A549 (cell line): ENCODE data around the gene SNAP29. TPM values are rescaled to one million over a fixed set of nuclear protein-coding genes. Genes with fewer than 3 reads are reported as not detected.

Experiments used
- ATAC-seq, 2 experiments: fragments of 200-7000 bp in 1 of 2; fragments of >200 bp in 1 of 2; cut with Nextera tagmentation in 1 of 2; cut with Tn5 transposase in 1 of 2; 3 replicates each; pipeline versions ENCODE4 v1.8.0 to v1.9.1; 2018 to 2020; ENCODE audit warnings: mild to moderate bottlenecking in 1 of 2, moderate library complexity in 1 of 2
- CTCF ChIA-PET: fragments of 300-600 bp; sonication (Branson Sonifier 250); formaldehyde crosslinking; extraction: SDS; loops from one replicate; lab custom pipeline; 2021; ENCODE audit warnings: antibody characterized with exemption, inconsistent platforms; lab: Yijun Ruan, JAX
- POLR2A ChIA-PET: fragments of 350-600 bp; formaldehyde crosslinking; extraction: SDS; loops from one replicate; lab custom pipeline; 2021; ENCODE audit warnings: antibody characterized with exemption, inconsistent platforms; lab: Yijun Ruan, JAX
- DNase-seq, 2 experiments: peaks; one replicate each; pipeline versions ENCODE4 v3.0.0 to v3.0.0-alpha.2; 2011 to 2016; ENCODE audit warnings: low read depth in 1 of 2, low spot score in 1 of 2
- FAIRE-seq: peaks from 2 replicates; lab custom pipeline; 2011; peaks lifted over from hg19 to GRCh38; lab: Jason Lieb, UNC
- H3K27ac ChIP-seq, 2 experiments: fragments of >200 bp; sonication (Bioruptor Twin); formaldehyde crosslinking; 3 replicates each; pipeline ENCODE4 v1.5.1; 2016 to 2017
- H3K4me1 ChIP-seq: fragments of >200 bp; sonication (Bioruptor Twin); formaldehyde crosslinking; 3 replicates; pipeline ENCODE4 v1.6.1; 2016
- H3K4me2 ChIP-seq: fragments of >200 bp; sonication (Bioruptor Twin); formaldehyde crosslinking; 3 replicates; pipeline ENCODE4 v1.6.1; 2016
- H3K4me3 ChIP-seq: fragments of >200 bp; sonication (Bioruptor Twin); formaldehyde crosslinking; 3 replicates; pipeline ENCODE4 v1.5.1; 2016
- H3K9me3 ChIP-seq: fragments of >200 bp; sonication (Bioruptor Twin); formaldehyde crosslinking; 3 replicates; pipeline ENCODE4 v1.6.1; 2016
- BHLHE40 ChIP-seq: IDR thresholded peaks from 2 replicates; pipeline ENCODE4 v1.6.1; 2012; ENCODE audit warnings: low read depth, low read length, inconsistent platforms
- ELK1 ChIP-seq: fragments of 150-350 bp; IDR thresholded peaks from 2 replicates; pipeline ENCODE4 v1.6.1; 2014; ENCODE audit warnings: low read depth, mild to moderate bottlenecking, low read length
- EP300 ChIP-seq, 2 experiments: fragments of >200 bp; sonication (Bioruptor Twin); formaldehyde crosslinking; IDR thresholded peaks; 2 replicates in 1 of 2; 3 replicates in 1 of 2; pipeline ENCODE4 v1.6.1; 2016 to 2017
- ESRRA ChIP-seq: fragments of 150-350 bp; IDR thresholded peaks from 2 replicates; pipeline ENCODE4 v1.6.1; 2014; ENCODE audit warnings: mild to moderate bottlenecking, low read length, borderline replicate concordance
- FOSB ChIP-seq: fragments of 250-450 bp; sonication (Bioruptor Pico); IDR thresholded peaks from 2 replicates; pipeline ENCODE4 v1.5.0; 2020; ENCODE audit warnings: mild to moderate bottlenecking, moderate library complexity
- FOXS1 ChIP-seq: fragments of 250-450 bp; sonication (Bioruptor Pico); IDR thresholded peaks from 2 replicates; pipeline ENCODE4 v1.5.0; 2020; ENCODE audit warnings: mild to moderate bottlenecking, moderate library complexity
- GATA3 ChIP-seq: IDR thresholded peaks from 2 replicates; pipeline ENCODE4 v1.6.1; 2012; ENCODE audit warnings: borderline replicate concordance
- HES2 ChIP-seq: fragments of >200 bp; sonication (Bioruptor Twin); formaldehyde crosslinking; IDR thresholded peaks from 2 replicates; pipeline ENCODE4 v1.6.1; 2016
- HOXA7 ChIP-seq: fragments of 250-450 bp; sonication (Bioruptor Pico); IDR thresholded peaks from 2 replicates; pipeline ENCODE4 v1.5.0; 2020; ENCODE audit warnings: mild to moderate bottlenecking, moderate library complexity
- HOXB13 ChIP-seq: fragments of 250-450 bp; sonication (Bioruptor Pico); IDR thresholded peaks from 2 replicates; pipeline ENCODE4 v1.5.0; 2020; ENCODE audit warnings: low read depth, mild to moderate bottlenecking, moderate library complexity
- HOXB5 ChIP-seq: fragments of 250-450 bp; sonication (Bioruptor Pico); IDR thresholded peaks from 2 replicates; pipeline ENCODE4 v1.5.0; 2020; ENCODE audit warnings: mild to moderate bottlenecking, moderate library complexity
- KDM1A ChIP-seq: fragments of 200-600 bp; sonication (generic); IDR thresholded peaks from 2 replicates; pipeline ENCODE4 v1.6.1; 2016; ENCODE audit warnings: low read depth, mild to moderate bottlenecking
- MAFK ChIP-seq: fragments of 450-650 bp; IDR thresholded peaks from 2 replicates; pipeline ENCODE4 v1.6.1; 2014; ENCODE audit not compliant: partially characterized antibody
- MAX ChIP-seq: IDR thresholded peaks from 2 replicates; pipeline ENCODE4 v1.6.1; 2012
- MAZ ChIP-seq: fragments of 150-350 bp; IDR thresholded peaks from 2 replicates; pipeline ENCODE4 v1.6.1; 2014; ENCODE audit warnings: antibody characterized with exemption, low read depth, low read length, borderline replicate concordance
- NFE2L2 ChIP-seq: fragments of 150-350 bp; conservative IDR thresholded peaks from 2 replicates; pipeline ENCODE4 v1.6.1; 2014; ENCODE audit warnings: low read length
- NPAS2 ChIP-seq: fragments of 250-450 bp; sonication (Bioruptor Pico); IDR thresholded peaks from 2 replicates; pipeline ENCODE4 v1.8.0; 2022; ENCODE audit warnings: mild to moderate bottlenecking, moderate library complexity, borderline replicate concordance
- RFX5 ChIP-seq: fragments of 450-650 bp; IDR thresholded peaks from 2 replicates; pipeline ENCODE4 v1.7.1; 2014; ENCODE audit warnings: antibody characterized with exemption, mild to moderate bottlenecking, moderate library complexity
- SMC3 ChIP-seq: fragments of >200 bp; sonication (Bioruptor Twin); formaldehyde crosslinking; IDR thresholded peaks from 3 replicates; pipeline ENCODE4 v1.6.1; 2018; ENCODE audit warnings: inconsistent platforms
- TP53 ChIP-seq: fragments of 250-450 bp; sonication (Bioruptor Pico); IDR thresholded peaks from 2 replicates; pipeline ENCODE4 v1.5.0; 2021; ENCODE audit warnings: mild to moderate bottlenecking, moderate library complexity
- ZFP36 ChIP-seq: fragments of 450-650 bp; IDR thresholded peaks from 2 replicates; pipeline ENCODE4 v1.6.1; 2014; ENCODE audit warnings: borderline replicate concordance; ENCODE audit not compliant: partially characterized antibody
- WGBS: methylation state at CpG from one replicate; pipeline ENCODE4 v1.1.6; 2017; ENCODE audit errors: missing lambda C conversion rate; 5-methylcytosine and 5-hydroxymethylcytosine counted together
- polyA plus RNA-seq, 4 experiments: library from polyadenylated mRNA; depleted of rRNA in 3 of 4; stranded (reverse); fragments of >200 nt; fragmentation: RNase III in 1 of 4; extraction: RNeasy Plus Mini Kit Qiagen cat#74134 plus additional on column Dnase treatment in 1 of 4; gene quantifications; 2 replicates in 3 of 4; 3 replicates in 1 of 4; pipeline ENCODE4 v1.2.3, GENCODE V29; 2011 to 2017

The SNAP29 gene
- polyA plus RNA-seq, 2 of the 4 experiments (the other 2 are of a cell fraction), result 14.2 to 20.1 TPM

GRCh38 chr22:20887375-20887774 lies 28.6 kb downstream of the SNAP29 start:
- H3K4me3 ChIP-seq, result no peak overlapping the region
- 68% methylated on average over 5 of the region's 5 CpGs for WGBS
- ATAC-seq, result no peak
- H3K4me1 ChIP-seq, result peaks cover 6% of the 10 kb centered on the region
- POLR2A ChIA-PET, result no interaction called here
- CTCF ChIA-PET, result interaction anchor here (0.6 kb wide), 1 partner anchor 71 kb away, joined by 3 read pairs; no protein-coding TSS in a partner anchor
- DNase-seq, result peak in 1 of 2 experiments; percentile 6
- no peak for TF ChIP-seq HOXB5 (CRISPR knock-in tag)
- no peak for TF ChIP-seq RFX5
- no peak for TF ChIP-seq ZFP36
- no peak for TF ChIP-seq FOXS1
- no peak for TF ChIP-seq NFE2L2
- no peak for TF ChIP-seq HOXB13 (CRISPR knock-in tag)
- no peak for TF ChIP-seq FOSB
- no peak for TF ChIP-seq HES2
- TF ChIP-seq BHLHE40, result no peak
- TF ChIP-seq TP53 (CRISPR knock-in tag), result no peak
- no peak for TF ChIP-seq EP300 (IDR thresholded peaks at IDR 0.05)
- TF ChIP-seq GATA3, result no peak
- TF ChIP-seq MAFK, result no peak
- no peak for TF ChIP-seq KDM1A
- TF ChIP-seq ESRRA, result no peak
- TF ChIP-seq MAX, result no peak
- no peak for TF ChIP-seq NPAS2 (CRISPR knock-in tag)
- TF ChIP-seq ELK1, result no peak
- TF ChIP-seq, all 56 proteins: peak for 0
- Histone ChIP-seq H3K27ac (no peak overlapping the region), H3K4me2 (no peak overlapping the region), H3K9me3 (no peaks in the 10 kb centered on the region)
- FAIRE-seq, result no peak

- H3K9me3 ChIP-seq, result no peaks in the 10 kb centered on the region
- POLR2A ChIA-PET, result no interaction called here
- 88% methylated on average over 6 of the region's 6 CpGs for WGBS
- DNase-seq (no peak), FAIRE-seq (no peak), ATAC-seq (no peak)
- no peak overlapping the region for H3K27ac ChIP-seq
- H3K4me3 ChIP-seq, result no peak overlapping the region
- TF ChIP-seq HOXA7 (CRISPR knock-in tag) (no peak), SMC3 (no peak), MAFK (peak; percentile 34)
- CTCF ChIA-PET, result interaction anchor here (1.1 to 1.4 kb wide), 2 partner anchors 83 to 99 kb away, joined by 3 read pairs; no protein-coding TSS in a partner anchor
- H3K4me2 ChIP-seq, result no peak overlapping the region
- peaks cover 6% of the 10 kb centered on the region for H3K4me1 ChIP-seq
These were observed 30.4 kb downstream of the SNAP29 start for GRCh38 chr22:20889025-20889704.

- TF ChIP-seq RFX5, result no peak
- no peak for TF ChIP-seq MAZ
- TF ChIP-seq MAX, result no peak
- CTCF ChIA-PET, result interaction anchor here (0.7 to 1.4 kb wide), 3 partner anchors 83 to 143 kb away, joined by 3 to 4 read pairs (median 3); no protein-coding TSS in a partner anchor
- no peak overlapping the region for H3K4me2 ChIP-seq
- POLR2A ChIA-PET, result no interaction called here
- DNase-seq, result no peak
- no peaks in the 10 kb centered on the region for H3K9me3 ChIP-seq
- 94% methylated on average over 13 of the region's 13 CpGs for WGBS
- FAIRE-seq, result no peak
- H3K4me1 ChIP-seq, result peaks cover 6% of the 10 kb centered on the region
- no peak overlapping the region for H3K27ac ChIP-seq
- H3K4me3 ChIP-seq, result no peak overlapping the region
- ATAC-seq, result no peak
These were observed 31.2 kb downstream of the SNAP29 start for GRCh38 chr22:20889904-20890540.
